Adrenal gland (tissue), 5 donors: Measurements from ENCODE around the gene TAF1A.

Experiments
- POLR2A ChIP-seq, 2 donors: fragments of 450-650 bp; IDR thresholded peaks; one replicate each; pipeline ENCODE4 v1.6.1; 2017; ENCODE audit warnings: antibody characterized with exemption in 2 of 2, mild to moderate bottlenecking in 2 of 2, moderate library complexity in 1 of 2
- TF ChIP-seq, protein P1 (sequence below), 6 experiments: fragments of 450-650 bp in 4 of 6; fragments of 200-600 bp in 2 of 6; sonication (generic) in 1 of 6; IDR thresholded peaks; 1 replicate in 5 of 6; 2 replicates in 1 of 6; pipeline versions ENCODE4 v1.5.1 to v1.8.0; 2016 to 2021; ENCODE audit warnings: antibody characterized with exemption in 6 of 6, mild to moderate bottlenecking in 2 of 6, moderate library complexity in 1 of 6
- donor health status: DM: no; HTN: no; CAD: no.

DNA sequence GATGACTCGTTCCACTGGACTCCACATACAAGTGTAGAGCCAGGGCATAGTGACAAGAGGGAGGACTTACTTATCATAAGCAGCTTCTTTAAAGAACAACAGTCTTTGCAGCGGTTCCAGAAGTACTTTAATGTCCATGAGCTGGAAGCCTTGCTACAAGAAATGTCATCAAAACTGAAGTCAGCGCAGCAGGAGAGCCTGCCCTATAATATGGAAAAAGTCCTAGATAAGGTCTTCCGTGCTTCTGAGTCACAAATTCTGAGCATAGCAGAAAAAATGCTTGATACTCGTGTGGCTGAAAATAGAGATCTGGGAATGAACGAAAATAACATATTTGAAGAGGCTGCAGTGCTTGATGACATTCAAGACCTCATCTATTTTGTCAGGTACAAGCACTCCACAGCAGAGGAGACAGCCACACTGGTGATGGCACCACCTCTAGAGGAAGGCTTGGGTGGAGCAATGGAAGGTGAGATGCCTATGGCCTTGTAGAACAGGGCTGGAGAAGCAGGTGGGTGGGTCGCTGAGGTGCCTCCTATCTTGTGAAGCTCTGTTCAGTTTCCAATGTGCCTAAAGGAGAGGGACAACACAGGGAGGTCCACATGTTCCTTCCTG is 40.3 kb upstream of the TAF1A start:
- TF ChIP-seq, protein P1, sequence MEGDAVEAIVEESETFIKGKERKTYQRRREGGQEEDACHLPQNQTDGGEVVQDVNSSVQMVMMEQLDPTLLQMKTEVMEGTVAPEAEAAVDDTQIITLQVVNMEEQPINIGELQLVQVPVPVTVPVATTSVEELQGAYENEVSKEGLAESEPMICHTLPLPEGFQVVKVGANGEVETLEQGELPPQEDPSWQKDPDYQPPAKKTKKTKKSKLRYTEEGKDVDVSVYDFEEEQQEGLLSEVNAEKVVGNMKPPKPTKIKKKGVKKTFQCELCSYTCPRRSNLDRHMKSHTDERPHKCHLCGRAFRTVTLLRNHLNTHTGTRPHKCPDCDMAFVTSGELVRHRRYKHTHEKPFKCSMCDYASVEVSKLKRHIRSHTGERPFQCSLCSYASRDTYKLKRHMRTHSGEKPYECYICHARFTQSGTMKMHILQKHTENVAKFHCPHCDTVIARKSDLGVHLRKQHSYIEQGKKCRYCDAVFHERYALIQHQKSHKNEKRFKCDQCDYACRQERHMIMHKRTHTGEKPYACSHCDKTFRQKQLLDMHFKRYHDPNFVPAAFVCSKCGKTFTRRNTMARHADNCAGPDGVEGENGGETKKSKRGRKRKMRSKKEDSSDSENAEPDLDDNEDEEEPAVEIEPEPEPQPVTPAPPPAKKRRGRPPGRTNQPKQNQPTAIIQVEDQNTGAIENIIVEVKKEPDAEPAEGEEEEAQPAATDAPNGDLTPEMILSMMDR (IDR thresholded peaks at IDR 0.05): no peak
- no peak for TF ChIP-seq POLR2A (IDR thresholded peaks at IDR 0.05)
